Measurements from ENCODE around the gene PUM2. TPM values are rescaled to one million over a fixed set of nuclear protein-coding genes. Genes with fewer than 3 reads are reported as not detected.

Gene PUM2
- total RNA-seq, 1 experiment from 2014 or later = 104 TPM

DNA sequence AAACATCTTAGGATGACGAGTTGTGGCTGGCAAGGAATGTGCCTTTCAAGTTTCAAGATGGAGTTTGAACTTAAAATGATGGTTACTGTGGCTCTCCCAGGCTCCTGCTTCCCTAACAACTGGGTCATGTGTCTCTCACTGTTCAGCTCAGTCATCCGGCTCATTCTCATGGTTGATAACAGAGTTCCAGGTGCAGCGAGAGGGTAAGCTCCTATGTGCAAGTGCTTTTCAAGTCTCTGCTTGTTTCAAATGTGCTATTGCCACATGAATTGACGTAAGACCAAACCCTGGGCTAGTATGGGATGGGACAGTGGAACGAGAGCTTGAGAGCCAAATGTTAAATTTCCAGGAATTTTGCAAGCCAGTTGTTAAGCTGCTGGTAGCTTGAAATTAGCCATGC is 19.5 kb upstream of the PUM2 start (continued):
- TF ChIP-seq JUN (CRISPR knock-in tag; IDR thresholded peaks at IDR 0.05) (no peak), ZNF263 (CRISPR knock-in tag; IDR thresholded peaks at IDR 0.05; ENCODE audit: low read depth) (no peak), ZNF219 (CRISPR knock-in tag; IDR thresholded peaks at IDR 0.05; ENCODE audit: borderline replicate concordance) (no peak), OVOL2 (CRISPR knock-in tag; IDR thresholded peaks at IDR 0.05; ENCODE audit: borderline replicate concordance) (no peak), ESRRA (CRISPR knock-in tag; IDR thresholded peaks at IDR 0.05; ENCODE audit: borderline replicate concordance) (no peak)
- TF ChIP-seq, protein P1, sequence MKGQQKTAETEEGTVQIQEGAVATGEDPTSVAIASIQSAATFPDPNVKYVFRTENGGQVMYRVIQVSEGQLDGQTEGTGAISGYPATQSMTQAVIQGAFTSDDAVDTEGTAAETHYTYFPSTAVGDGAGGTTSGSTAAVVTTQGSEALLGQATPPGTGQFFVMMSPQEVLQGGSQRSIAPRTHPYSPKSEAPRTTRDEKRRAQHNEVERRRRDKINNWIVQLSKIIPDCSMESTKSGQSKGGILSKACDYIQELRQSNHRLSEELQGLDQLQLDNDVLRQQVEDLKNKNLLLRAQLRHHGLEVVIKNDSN (CRISPR knock-in tag; IDR thresholded peaks at IDR 0.05) = no peak

DNA sequence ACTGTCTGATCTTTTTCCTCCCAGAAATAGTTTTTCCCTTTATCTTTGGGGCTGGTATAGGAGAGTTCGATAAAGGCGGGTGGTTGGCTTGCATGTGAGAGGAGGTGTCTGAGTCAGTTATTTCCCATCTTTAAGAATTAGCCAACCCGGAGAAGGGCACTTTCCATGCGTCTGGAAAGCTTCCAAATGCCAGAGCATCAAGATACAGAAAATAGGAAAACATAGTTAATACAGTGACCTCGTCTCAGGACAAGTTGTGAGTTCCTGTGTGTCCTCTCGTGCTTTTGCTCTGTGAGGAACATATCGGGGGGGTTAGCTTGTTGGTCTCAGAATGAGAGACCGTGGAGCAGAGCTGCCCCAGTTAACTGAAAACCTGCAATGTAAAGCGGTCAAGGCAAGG is 18.7 kb upstream of the PUM2 start:
- ChIA-PET CTCF (interaction anchor here (0.8 to 1.7 kb wide), 2 partner anchors 9 to 10 kb away, joined by 3 to 8 read pairs; no protein-coding TSS in a partner anchor), POLR2A (no interaction called here)
- Mint-ChIP-seq H3K27me3 (ENCODE audit: low read depth) (peaks cover 3% of the 10 kb centered on the region; the same call in 1 of the 2 replicates), H3K36me3 (peaks cover 3% of the 10 kb centered on the region), H3K9me3 (peaks cover 20% of the 10 kb centered on the region), H3K4me3 (no peak overlapping the region), H3K27ac (no peak overlapping the region), H3K4me1 (0 out of 2 replicates have a peak, but pooled peaks cover 7% of the 10 kb centered on the region)
- DNase-seq (ENCODE audit: low spot score) (no peak), ATAC-seq (no peak)
- TF ChIP-seq ATF1 (CRISPR knock-in tag; IDR thresholded peaks at IDR 0.05) (no peak), ZNF671 (CRISPR knock-in tag; IDR thresholded peaks at IDR 0.05) (no peak), CBFB (CRISPR knock-in tag; IDR thresholded peaks at IDR 0.05; ENCODE audit: low read depth) (no peak), SMAD4 (CRISPR knock-in tag; IDR thresholded peaks at IDR 0.05) (no peak), ETV6 (CRISPR knock-in tag; IDR thresholded peaks at IDR 0.05) (no peak), NFATC4 (CRISPR knock-in tag; IDR thresholded peaks at IDR 0.05) (no peak), ZNF121 (CRISPR knock-in tag; IDR thresholded peaks at IDR 0.05) (no peak), MXD4 (CRISPR knock-in tag; IDR thresholded peaks at IDR 0.05; ENCODE audit: borderline replicate concordance) (no peak), ZNF423 (CRISPR knock-in tag; IDR thresholded peaks at IDR 0.05) (no peak), CREB1 (CRISPR knock-in tag; IDR thresholded peaks at IDR 0.05) (no peak), NFYB (CRISPR knock-in tag; conservative IDR thresholded peaks at IDR 0.05; ENCODE audit: low read depth) (no peak)
- TF ChIP-seq, protein P2, sequence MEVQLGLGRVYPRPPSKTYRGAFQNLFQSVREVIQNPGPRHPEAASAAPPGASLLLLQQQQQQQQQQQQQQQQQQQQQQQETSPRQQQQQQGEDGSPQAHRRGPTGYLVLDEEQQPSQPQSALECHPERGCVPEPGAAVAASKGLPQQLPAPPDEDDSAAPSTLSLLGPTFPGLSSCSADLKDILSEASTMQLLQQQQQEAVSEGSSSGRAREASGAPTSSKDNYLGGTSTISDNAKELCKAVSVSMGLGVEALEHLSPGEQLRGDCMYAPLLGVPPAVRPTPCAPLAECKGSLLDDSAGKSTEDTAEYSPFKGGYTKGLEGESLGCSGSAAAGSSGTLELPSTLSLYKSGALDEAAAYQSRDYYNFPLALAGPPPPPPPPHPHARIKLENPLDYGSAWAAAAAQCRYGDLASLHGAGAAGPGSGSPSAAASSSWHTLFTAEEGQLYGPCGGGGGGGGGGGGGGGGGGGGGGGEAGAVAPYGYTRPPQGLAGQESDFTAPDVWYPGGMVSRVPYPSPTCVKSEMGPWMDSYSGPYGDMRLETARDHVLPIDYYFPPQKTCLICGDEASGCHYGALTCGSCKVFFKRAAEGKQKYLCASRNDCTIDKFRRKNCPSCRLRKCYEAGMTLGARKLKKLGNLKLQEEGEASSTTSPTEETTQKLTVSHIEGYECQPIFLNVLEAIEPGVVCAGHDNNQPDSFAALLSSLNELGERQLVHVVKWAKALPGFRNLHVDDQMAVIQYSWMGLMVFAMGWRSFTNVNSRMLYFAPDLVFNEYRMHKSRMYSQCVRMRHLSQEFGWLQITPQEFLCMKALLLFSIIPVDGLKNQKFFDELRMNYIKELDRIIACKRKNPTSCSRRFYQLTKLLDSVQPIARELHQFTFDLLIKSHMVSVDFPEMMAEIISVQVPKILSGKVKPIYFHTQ (CRISPR knock-in tag; IDR thresholded peaks at IDR 0.05) = no peak
- TF ChIP-seq, protein P1 (CRISPR knock-in tag; IDR thresholded peaks at IDR 0.05) = no peak
- TF ChIP-seq, protein P3, sequence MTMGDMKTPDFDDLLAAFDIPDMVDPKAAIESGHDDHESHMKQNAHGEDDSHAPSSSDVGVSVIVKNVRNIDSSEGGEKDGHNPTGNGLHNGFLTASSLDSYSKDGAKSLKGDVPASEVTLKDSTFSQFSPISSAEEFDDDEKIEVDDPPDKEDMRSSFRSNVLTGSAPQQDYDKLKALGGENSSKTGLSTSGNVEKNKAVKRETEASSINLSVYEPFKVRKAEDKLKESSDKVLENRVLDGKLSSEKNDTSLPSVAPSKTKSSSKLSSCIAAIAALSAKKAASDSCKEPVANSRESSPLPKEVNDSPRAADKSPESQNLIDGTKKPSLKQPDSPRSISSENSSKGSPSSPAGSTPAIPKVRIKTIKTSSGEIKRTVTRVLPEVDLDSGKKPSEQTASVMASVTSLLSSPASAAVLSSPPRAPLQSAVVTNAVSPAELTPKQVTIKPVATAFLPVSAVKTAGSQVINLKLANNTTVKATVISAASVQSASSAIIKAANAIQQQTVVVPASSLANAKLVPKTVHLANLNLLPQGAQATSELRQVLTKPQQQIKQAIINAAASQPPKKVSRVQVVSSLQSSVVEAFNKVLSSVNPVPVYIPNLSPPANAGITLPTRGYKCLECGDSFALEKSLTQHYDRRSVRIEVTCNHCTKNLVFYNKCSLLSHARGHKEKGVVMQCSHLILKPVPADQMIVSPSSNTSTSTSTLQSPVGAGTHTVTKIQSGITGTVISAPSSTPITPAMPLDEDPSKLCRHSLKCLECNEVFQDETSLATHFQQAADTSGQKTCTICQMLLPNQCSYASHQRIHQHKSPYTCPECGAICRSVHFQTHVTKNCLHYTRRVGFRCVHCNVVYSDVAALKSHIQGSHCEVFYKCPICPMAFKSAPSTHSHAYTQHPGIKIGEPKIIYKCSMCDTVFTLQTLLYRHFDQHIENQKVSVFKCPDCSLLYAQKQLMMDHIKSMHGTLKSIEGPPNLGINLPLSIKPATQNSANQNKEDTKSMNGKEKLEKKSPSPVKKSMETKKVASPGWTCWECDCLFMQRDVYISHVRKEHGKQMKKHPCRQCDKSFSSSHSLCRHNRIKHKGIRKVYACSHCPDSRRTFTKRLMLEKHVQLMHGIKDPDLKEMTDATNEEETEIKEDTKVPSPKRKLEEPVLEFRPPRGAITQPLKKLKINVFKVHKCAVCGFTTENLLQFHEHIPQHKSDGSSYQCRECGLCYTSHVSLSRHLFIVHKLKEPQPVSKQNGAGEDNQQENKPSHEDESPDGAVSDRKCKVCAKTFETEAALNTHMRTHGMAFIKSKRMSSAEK (CRISPR knock-in tag; IDR thresholded peaks at IDR 0.05; ENCODE audit: borderline replicate concordance) = no peak
